ENCODE measurements around the gene UBE2J2. TPM values are rescaled to one million over a fixed set of nuclear protein-coding genes. Genes with fewer than 3 reads are reported as not detected.

UBE2J2 gene
- total RNA-seq, 2 donors from 2014 or later, result 69.9 to 72.7 TPM

DNA sequence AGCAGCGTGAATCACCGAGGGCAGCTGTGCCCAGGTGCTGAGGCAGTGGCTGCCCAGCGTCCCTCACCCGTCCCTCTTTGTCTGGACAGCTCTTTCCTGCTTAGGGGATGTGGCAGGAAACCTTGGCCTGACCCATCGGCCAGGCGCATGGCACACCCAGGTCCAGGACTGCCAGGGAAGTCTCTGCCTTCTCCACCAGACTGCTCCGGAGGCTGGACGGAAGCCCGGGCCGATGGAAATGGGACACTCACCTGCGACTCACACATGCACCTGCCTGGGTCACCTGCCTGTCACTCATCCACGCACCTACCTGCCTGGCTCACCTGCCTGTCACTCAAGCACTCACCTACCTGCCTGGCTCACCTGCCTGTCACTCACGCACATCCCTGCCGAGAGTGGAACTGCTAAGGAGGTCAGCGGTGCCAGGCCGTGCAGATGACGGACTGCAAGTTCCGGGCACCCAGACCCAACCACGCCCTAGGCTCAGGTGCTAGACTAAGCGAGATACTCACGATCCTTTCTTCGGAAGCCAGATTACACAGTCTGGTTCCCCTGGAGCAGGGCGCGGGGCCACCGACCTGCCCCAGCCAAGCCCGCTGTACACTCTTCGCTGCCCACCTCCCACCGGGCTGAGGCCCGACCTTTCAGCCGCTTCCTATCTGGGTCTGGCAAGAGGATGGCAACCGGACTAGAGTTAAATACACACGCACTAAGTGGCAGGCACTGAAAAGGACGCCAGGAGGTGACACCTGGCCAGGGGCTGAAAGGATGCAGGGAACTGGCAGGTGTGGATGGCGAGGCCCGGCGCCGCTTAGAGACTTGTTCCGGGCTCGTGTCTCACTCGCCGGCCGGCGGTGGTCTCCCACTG is 1.1 kb downstream of the UBE2J2 start:
- peaks cover 12% of the 10 kb centered on the region for H3K36me3 ChIP-seq (ENCODE audit: control insufficient read depth, insufficient read depth, low read length)
- Mint-ChIP-seq H3K9me3 (no peaks in the 10 kb centered on the region), H3K4me1 (peaks cover 19% of the 10 kb centered on the region), H3K36me3 (ENCODE audit: low read depth) (peaks cover 35% of the 10 kb centered on the region), H3K4me3 (peak overlapping the region; percentile 86), H3K27ac (peak overlapping the region; percentile 87), H3K27me3 (ENCODE audit: insufficient read depth) (peaks cover 3% of the 10 kb centered on the region)
- 52 to 53% methylated on average over 41 to 43 of the region's 43 CpGs for WGBS, 2 experiments (ENCODE audit: insufficient coverage in 1 of 2, insufficient read length in 1 of 2)
- no peak overlapping the region for H3K27ac ChIP-seq (ENCODE audit: low read depth, low read length)
- DNase-seq, result no peak
- peaks cover 5% of the 10 kb centered on the region for H3K4me1 ChIP-seq (ENCODE audit: control insufficient read depth, insufficient read depth, low read length)
- TF ChIP-seq, protein P1, sequence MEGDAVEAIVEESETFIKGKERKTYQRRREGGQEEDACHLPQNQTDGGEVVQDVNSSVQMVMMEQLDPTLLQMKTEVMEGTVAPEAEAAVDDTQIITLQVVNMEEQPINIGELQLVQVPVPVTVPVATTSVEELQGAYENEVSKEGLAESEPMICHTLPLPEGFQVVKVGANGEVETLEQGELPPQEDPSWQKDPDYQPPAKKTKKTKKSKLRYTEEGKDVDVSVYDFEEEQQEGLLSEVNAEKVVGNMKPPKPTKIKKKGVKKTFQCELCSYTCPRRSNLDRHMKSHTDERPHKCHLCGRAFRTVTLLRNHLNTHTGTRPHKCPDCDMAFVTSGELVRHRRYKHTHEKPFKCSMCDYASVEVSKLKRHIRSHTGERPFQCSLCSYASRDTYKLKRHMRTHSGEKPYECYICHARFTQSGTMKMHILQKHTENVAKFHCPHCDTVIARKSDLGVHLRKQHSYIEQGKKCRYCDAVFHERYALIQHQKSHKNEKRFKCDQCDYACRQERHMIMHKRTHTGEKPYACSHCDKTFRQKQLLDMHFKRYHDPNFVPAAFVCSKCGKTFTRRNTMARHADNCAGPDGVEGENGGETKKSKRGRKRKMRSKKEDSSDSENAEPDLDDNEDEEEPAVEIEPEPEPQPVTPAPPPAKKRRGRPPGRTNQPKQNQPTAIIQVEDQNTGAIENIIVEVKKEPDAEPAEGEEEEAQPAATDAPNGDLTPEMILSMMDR (conservative IDR thresholded peaks at IDR 0.05), result peak; percentile 32
- peak overlapping the region; percentile 92 for H3K9ac ChIP-seq (ENCODE audit: extremely low read depth, low read length, poor library complexity, severe bottlenecking)
- H3K4me3 ChIP-seq (ENCODE audit: low read length), result peak overlapping the region; percentile 88
- H3K9me3 ChIP-seq (ENCODE audit: control insufficient read depth, low read length), result no peaks in the 10 kb centered on the region
- H3K27me3 ChIP-seq (ENCODE audit: control insufficient read depth, insufficient read depth, low read length, poor library complexity, severe bottlenecking), result no peaks in the 10 kb centered on the region

DNA sequence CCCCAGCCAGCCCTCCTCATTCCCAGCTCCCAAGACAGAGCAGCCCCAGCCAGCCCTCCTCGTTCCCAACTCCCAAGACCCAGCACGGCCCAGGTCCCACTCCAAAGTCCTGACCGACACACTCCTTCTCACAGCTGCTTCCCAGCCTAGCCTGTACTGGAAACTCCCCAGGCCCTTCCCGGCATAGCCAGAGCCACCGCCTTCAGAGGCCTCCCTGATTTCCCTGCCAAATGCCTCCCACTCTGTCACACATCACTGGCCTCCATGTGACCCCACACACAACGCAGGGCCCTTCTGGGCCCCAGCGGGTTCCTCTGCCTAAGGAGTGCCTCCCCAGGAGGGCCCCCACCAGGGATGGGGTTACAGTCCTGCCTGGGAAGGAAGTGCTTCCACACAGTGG is 2.8 kb downstream of the UBE2J2 start:
- TF ChIP-seq, protein P1 (conservative IDR thresholded peaks at IDR 0.05), result no peak
- 88 to 91% methylated on average over 4 to 7 of the region's 7 CpGs for WGBS, 2 experiments (ENCODE audit: insufficient coverage in 1 of 2, insufficient read length in 1 of 2)

GRCh38 chr1:1268284-1268682 is 5.4 kb downstream of the UBE2J2 start:
- DNase-seq, result no peak
- Histone ChIP-seq H3K27me3 (ENCODE audit: control insufficient read depth, insufficient read depth, low read length, poor library complexity, severe bottlenecking) (no peaks in the 10 kb centered on the region), H3K9ac (ENCODE audit: extremely low read depth, low read length, poor library complexity, severe bottlenecking) (no peak overlapping the region), H3K36me3 (ENCODE audit: control insufficient read depth, insufficient read depth, low read length) (peaks cover 41% of the 10 kb centered on the region), H3K4me3 (ENCODE audit: low read length) (no peak overlapping the region), H3K27ac (ENCODE audit: low read depth, low read length) (no peak overlapping the region), H3K4me1 (ENCODE audit: control insufficient read depth, insufficient read depth, low read length) (no peaks in the 10 kb centered on the region), H3K9me3 (ENCODE audit: control insufficient read depth, low read length) (no peaks in the 10 kb centered on the region)
- TF ChIP-seq, protein P1 (conservative IDR thresholded peaks at IDR 0.05), result no peak
- H3K27me3 Mint-ChIP-seq (ENCODE audit: insufficient read depth), result no peaks in the 10 kb centered on the region
- no peaks in the 10 kb centered on the region for H3K9me3 Mint-ChIP-seq
- peaks cover 60% of the 10 kb centered on the region for H3K36me3 Mint-ChIP-seq (ENCODE audit: low read depth)
- H3K4me3 Mint-ChIP-seq, result no peak overlapping the region
- peaks cover 17% of the 10 kb centered on the region for H3K4me1 Mint-ChIP-seq
- no peak overlapping the region for H3K27ac Mint-ChIP-seq
- WGBS, 2 experiments (ENCODE audit: insufficient coverage in 1 of 2, insufficient read length in 1 of 2), result 98% methylated on average over 12 to 13 of the region's 13 CpGs

More for the DNA sequence above, 2.8 kb downstream of the UBE2J2 start:
- Mint-ChIP-seq H3K27me3 (ENCODE audit: insufficient read depth) (peaks cover 3% of the 10 kb centered on the region), H3K27ac (peak overlapping the region; percentile 64), H3K9me3 (no peaks in the 10 kb centered on the region), H3K4me3 (peak overlapping the region; percentile 86), H3K36me3 (ENCODE audit: low read depth) (peaks cover 44% of the 10 kb centered on the region), H3K4me1 (peaks cover 19% of the 10 kb centered on the region)
- Histone ChIP-seq H3K4me1 (ENCODE audit: control insufficient read depth, insufficient read depth, low read length) (peaks cover 5% of the 10 kb centered on the region), H3K27me3 (ENCODE audit: control insufficient read depth, insufficient read depth, low read length, poor library complexity, severe bottlenecking) (no peaks in the 10 kb centered on the region), H3K9me3 (ENCODE audit: control insufficient read depth, low read length) (no peaks in the 10 kb centered on the region), H3K9ac (ENCODE audit: extremely low read depth, low read length, poor library complexity, severe bottlenecking) (no peak overlapping the region), H3K27ac (ENCODE audit: low read depth, low read length) (no peak overlapping the region), H3K36me3 (ENCODE audit: control insufficient read depth, insufficient read depth, low read length) (peaks cover 19% of the 10 kb centered on the region), H3K4me3 (ENCODE audit: low read length) (no peak overlapping the region)
- no peak for DNase-seq
